Measurements from ENCODE around the gene CASD1. TPM values are rescaled to one million over a fixed set of nuclear protein-coding genes. Genes with fewer than 3 reads are reported as not detected.

The CASD1 gene
- total RNA-seq, 1 donor from 2014 or later, result 13.0 TPM

DNA sequence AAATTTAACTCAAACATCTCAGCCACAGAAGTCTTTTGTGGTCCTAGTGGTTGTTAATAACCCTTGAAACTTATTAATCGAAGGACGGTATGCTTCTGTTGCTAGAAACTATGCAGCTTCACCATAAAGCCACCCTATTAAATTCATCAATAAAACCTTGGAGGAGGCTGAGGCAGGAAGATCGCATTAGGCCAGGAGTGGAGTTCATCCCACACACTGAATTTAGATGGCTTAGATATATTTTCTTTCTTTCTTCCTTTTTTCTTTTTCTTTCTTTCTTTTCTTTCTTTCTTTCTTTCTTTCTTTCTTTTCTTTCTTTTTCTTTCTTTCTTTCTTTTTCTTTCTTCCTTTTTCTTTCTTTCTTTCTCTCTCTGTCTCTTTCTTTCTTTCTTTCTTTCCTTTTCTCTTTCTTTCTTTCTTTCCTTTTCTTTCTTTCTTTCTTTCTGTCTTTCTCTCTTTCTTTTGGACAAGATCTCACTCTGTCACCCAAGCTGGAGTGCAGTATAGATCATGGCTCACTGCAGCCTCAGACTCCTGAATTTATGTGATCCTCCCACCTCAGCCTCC is 30.9 kb upstream of the CASD1 start:
- no peaks in the 10 kb centered on the region for H3K27me3 ChIP-seq (ENCODE audit: insufficient read depth, low read length)
- no peaks in the 10 kb centered on the region for H3K4me1 Mint-ChIP-seq (ENCODE audit: low read depth, unreplicated experiment)
- no peak overlapping the region for H3K27ac Mint-ChIP-seq (ENCODE audit: unreplicated experiment)
- no peaks in the 10 kb centered on the region for H3K9me3 Mint-ChIP-seq (ENCODE audit: unreplicated experiment)
- no peaks in the 10 kb centered on the region for H3K79me2 ChIP-seq (ENCODE audit: insufficient read depth, low read length)
- DNase-seq (ENCODE audit: low read depth) (no peak), FAIRE-seq (no peak)
- no peaks in the 10 kb centered on the region for H4K20me1 ChIP-seq (ENCODE audit: insufficient read depth, low read length)
- H3K4me3 Mint-ChIP-seq (ENCODE audit: unreplicated experiment), result no peak overlapping the region
- no peak overlapping the region for H3K4me3 ChIP-seq (ENCODE audit: insufficient read depth, low read depth, low read length)
- H3K9ac ChIP-seq (ENCODE audit: low read length), result no peak overlapping the region
- no peak overlapping the region for H2AFZ ChIP-seq (ENCODE audit: low read depth, low read length)
- H3K4me2 ChIP-seq (ENCODE audit: low read length), result no peak overlapping the region
- no peaks in the 10 kb centered on the region for H3K9me3 ChIP-seq (ENCODE audit: insufficient read depth, low read depth, low read length)
- peaks cover 3% of the 10 kb centered on the region for H3K27me3 Mint-ChIP-seq (ENCODE audit: low read depth, unreplicated experiment)
- H3K4me1 ChIP-seq (ENCODE audit: insufficient read depth, low read length), result no peaks in the 10 kb centered on the region
- H3K36me3 Mint-ChIP-seq (ENCODE audit: low read depth, unreplicated experiment), result no peaks in the 10 kb centered on the region
- no peaks in the 10 kb centered on the region for H3K36me3 ChIP-seq (ENCODE audit: insufficient read depth, low read length)
- TF ChIP-seq, protein P1, sequence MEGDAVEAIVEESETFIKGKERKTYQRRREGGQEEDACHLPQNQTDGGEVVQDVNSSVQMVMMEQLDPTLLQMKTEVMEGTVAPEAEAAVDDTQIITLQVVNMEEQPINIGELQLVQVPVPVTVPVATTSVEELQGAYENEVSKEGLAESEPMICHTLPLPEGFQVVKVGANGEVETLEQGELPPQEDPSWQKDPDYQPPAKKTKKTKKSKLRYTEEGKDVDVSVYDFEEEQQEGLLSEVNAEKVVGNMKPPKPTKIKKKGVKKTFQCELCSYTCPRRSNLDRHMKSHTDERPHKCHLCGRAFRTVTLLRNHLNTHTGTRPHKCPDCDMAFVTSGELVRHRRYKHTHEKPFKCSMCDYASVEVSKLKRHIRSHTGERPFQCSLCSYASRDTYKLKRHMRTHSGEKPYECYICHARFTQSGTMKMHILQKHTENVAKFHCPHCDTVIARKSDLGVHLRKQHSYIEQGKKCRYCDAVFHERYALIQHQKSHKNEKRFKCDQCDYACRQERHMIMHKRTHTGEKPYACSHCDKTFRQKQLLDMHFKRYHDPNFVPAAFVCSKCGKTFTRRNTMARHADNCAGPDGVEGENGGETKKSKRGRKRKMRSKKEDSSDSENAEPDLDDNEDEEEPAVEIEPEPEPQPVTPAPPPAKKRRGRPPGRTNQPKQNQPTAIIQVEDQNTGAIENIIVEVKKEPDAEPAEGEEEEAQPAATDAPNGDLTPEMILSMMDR (IDR thresholded peaks at IDR 0.05; ENCODE audit: insufficient read depth, low read depth, low read length), result no peak
- no peak for TF ChIP-seq EZH2 (IDR thresholded peaks at IDR 0.05; ENCODE audit: insufficient read depth, low read length)
- H3K27ac ChIP-seq (ENCODE audit: low read depth, low read length), result no peak overlapping the region

DNA sequence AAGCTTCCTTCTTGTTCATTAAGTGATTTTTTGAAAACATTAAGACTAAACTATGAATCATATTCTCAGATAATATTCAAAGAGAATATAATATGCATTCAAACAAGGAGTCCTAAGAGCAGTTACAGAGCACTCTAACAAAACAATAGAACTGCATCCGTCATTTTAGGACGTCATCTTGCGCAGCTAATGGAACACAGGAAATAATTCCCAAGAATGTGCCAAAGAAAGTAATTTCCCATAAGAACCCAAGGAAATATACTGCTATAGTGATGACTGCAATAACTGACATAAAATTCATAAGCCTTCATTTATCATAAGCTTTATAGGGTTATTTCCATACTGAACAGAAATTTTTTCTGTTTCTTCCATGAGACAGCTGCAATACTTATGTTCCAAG is 28.3 kb upstream of the CASD1 start:
- no peaks in the 10 kb centered on the region for H3K27me3 ChIP-seq (ENCODE audit: insufficient read depth, low read length)
- H3K4me1 Mint-ChIP-seq (ENCODE audit: low read depth, unreplicated experiment), result no peaks in the 10 kb centered on the region
- H3K36me3 Mint-ChIP-seq (ENCODE audit: low read depth, unreplicated experiment), result no peaks in the 10 kb centered on the region
- no peak for FAIRE-seq
- H3K4me3 Mint-ChIP-seq (ENCODE audit: unreplicated experiment), result no peak overlapping the region
- H3K79me2 ChIP-seq (ENCODE audit: insufficient read depth, low read length), result no peaks in the 10 kb centered on the region
- no peak overlapping the region for H3K9ac ChIP-seq (ENCODE audit: low read length)
- no peaks in the 10 kb centered on the region for H3K36me3 ChIP-seq (ENCODE audit: insufficient read depth, low read length)
- H3K4me1 ChIP-seq (ENCODE audit: insufficient read depth, low read length), result no peaks in the 10 kb centered on the region
- no peak for DNase-seq (ENCODE audit: low read depth)
- no peak overlapping the region for H3K27ac Mint-ChIP-seq (ENCODE audit: unreplicated experiment)
- H3K4me2 ChIP-seq (ENCODE audit: low read length), result no peak overlapping the region
- H2AFZ ChIP-seq (ENCODE audit: low read depth, low read length), result no peak overlapping the region
- H4K20me1 ChIP-seq (ENCODE audit: insufficient read depth, low read length), result no peaks in the 10 kb centered on the region
- TF ChIP-seq EZH2 (IDR thresholded peaks at IDR 0.05; ENCODE audit: insufficient read depth, low read length), result no peak
- TF ChIP-seq, protein P1 (IDR thresholded peaks at IDR 0.05; ENCODE audit: insufficient read depth, low read depth, low read length), result no peak
- H3K9me3 ChIP-seq (ENCODE audit: insufficient read depth, low read depth, low read length), result no peaks in the 10 kb centered on the region
- H3K9me3 Mint-ChIP-seq (ENCODE audit: unreplicated experiment), result no peaks in the 10 kb centered on the region
- H3K27ac ChIP-seq (ENCODE audit: low read depth, low read length), result no peak overlapping the region
- no peak overlapping the region for H3K4me3 ChIP-seq (ENCODE audit: insufficient read depth, low read depth, low read length)
- H3K27me3 Mint-ChIP-seq (ENCODE audit: low read depth, unreplicated experiment), result peaks cover 4% of the 10 kb centered on the region

DNA sequence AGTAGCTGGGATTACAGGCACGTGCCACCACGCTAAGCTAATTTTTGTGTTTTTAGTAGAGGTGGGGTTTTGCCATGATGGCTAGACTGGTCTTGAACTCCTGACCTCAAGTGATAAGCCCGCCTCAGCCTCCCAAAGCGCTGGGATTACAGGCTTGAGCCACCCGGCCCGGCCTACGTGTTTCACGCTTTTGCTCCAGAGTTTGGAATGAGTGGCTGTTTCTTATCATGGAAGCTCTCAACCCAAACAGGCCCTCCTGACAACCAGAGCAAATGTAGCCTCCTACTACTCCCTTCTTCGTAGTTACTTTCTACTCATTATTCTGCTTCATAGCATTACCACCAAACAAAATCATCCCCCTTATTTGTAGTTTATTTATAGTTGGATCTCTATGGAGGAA is 26.8 kb upstream of the CASD1 start:
- H3K4me1 ChIP-seq (ENCODE audit: insufficient read depth, low read length), result no peaks in the 10 kb centered on the region
- Mint-ChIP-seq H3K27me3 (ENCODE audit: low read depth, unreplicated experiment) (peaks cover 4% of the 10 kb centered on the region), H3K27ac (ENCODE audit: unreplicated experiment) (no peak overlapping the region), H3K36me3 (ENCODE audit: low read depth, unreplicated experiment) (no peaks in the 10 kb centered on the region), H3K4me3 (ENCODE audit: unreplicated experiment) (no peak overlapping the region), H3K4me1 (ENCODE audit: low read depth, unreplicated experiment) (no peaks in the 10 kb centered on the region), H3K9me3 (ENCODE audit: unreplicated experiment) (no peaks in the 10 kb centered on the region)
- no peak overlapping the region for H3K4me2 ChIP-seq (ENCODE audit: low read length)
- H2AFZ ChIP-seq (ENCODE audit: low read depth, low read length), result no peak overlapping the region
- no peak for DNase-seq (ENCODE audit: low read depth)
- H4K20me1 ChIP-seq (ENCODE audit: insufficient read depth, low read length), result no peaks in the 10 kb centered on the region
- H3K4me3 ChIP-seq (ENCODE audit: insufficient read depth, low read depth, low read length), result no peak overlapping the region
- TF ChIP-seq, protein P1 (IDR thresholded peaks at IDR 0.05; ENCODE audit: insufficient read depth, low read depth, low read length), result no peak
- no peak for TF ChIP-seq EZH2 (IDR thresholded peaks at IDR 0.05; ENCODE audit: insufficient read depth, low read length)
- no peaks in the 10 kb centered on the region for H3K79me2 ChIP-seq (ENCODE audit: insufficient read depth, low read length)
- no peaks in the 10 kb centered on the region for H3K27me3 ChIP-seq (ENCODE audit: insufficient read depth, low read length)
- no peaks in the 10 kb centered on the region for H3K36me3 ChIP-seq (ENCODE audit: insufficient read depth, low read length)
- H3K9me3 ChIP-seq (ENCODE audit: insufficient read depth, low read depth, low read length), result no peaks in the 10 kb centered on the region
- H3K27ac ChIP-seq (ENCODE audit: low read depth, low read length), result no peak overlapping the region
- no peak overlapping the region for H3K9ac ChIP-seq (ENCODE audit: low read length)
- no peak for FAIRE-seq
